ENCODE results near the gene ETV3L. TPM values are rescaled to one million over a fixed set of nuclear protein-coding genes. Genes with fewer than 3 reads are reported as not detected.
A peak's percentile ranks its signal among the peaks of the same experiment; 100 is the strongest.

The ETV3L gene
- total RNA-seq (0.14 TPM), polyA plus RNA-seq (1.0 TPM)
- long read RNA-seq, donor 1, result 0 reads
- long read RNA-seq, donor 2, result 0 reads
- long read RNA-seq, donor 3, result 0 reads
- long read RNA-seq, donor 4, result 0 reads
- long read RNA-seq, donor 5, result 0 reads
- long read RNA-seq, donor 6, result 0 reads
- long read RNA-seq, donor 7, result 0 reads
- long read RNA-seq, donor 8, result 0 reads
- long read RNA-seq, donor 9, result 0 reads
- long read RNA-seq, donor 10, result 0 reads

DNA sequence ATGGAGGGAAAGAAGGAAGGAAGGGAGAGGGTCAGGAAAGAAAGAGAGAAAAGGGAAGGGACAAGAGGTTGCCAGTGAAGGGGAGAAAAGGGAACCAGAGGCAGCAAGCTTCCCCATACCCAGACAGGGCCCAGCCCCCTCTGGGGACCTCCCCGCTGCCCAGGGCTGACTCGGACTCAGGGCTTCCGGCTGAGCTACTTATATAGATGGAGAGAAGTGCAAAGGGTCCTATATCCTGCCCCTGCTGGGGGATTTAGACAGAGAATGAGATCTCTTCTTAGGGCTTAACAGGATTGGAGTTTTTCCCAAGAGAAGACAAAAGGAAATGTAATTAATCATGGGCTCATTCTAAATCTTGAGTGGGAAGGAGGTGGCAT, at the start of gene ETV3L:
ETV3L (minus strand) TSS at position 176 of the 377 bp plus-strand sequence. CDS start 285 bp downstream, outside the sequence.
- H3K36me3 ChIP-seq (ENCODE audit: control insufficient read depth in 2 of 2, insufficient read depth in 2 of 2, low read length in 1 of 2), result no peaks in the 10 kb centered on the region
- no peak within 1 kb of the TSS for H3K4me3 ChIP-seq (ENCODE audit: low read length in 2 of 2)
- H3K4me1 ChIP-seq (ENCODE audit: control insufficient read depth in 2 of 2, insufficient read depth in 2 of 2, low read length in 2 of 2), result no peaks in the 10 kb centered on the region
- no peak for DNase-seq (ENCODE audit: low read depth in 6 of 9, low spot score in 9 of 9)
- 52% methylated on average over 3 of the region's 3 CpGs for WGBS
- no peaks in the 10 kb centered on the region for H3K9me3 ChIP-seq (ENCODE audit: control insufficient read depth in 2 of 2, insufficient read depth in 1 of 2, low read length in 1 of 2)
- H3K27me3 ChIP-seq (ENCODE audit: control insufficient read depth in 2 of 2, insufficient read depth in 1 of 2, low read length in 1 of 2), result peaks cover 0 to 12% of the 10 kb centered on the region in 2 donors
- no peak within 1 kb of the TSS for H3K27ac ChIP-seq (ENCODE audit: low read depth in 1 of 2, low read length in 1 of 2)

GRCh38 chr1:157147906-157148700, 48.5 kb upstream of the ETV3L start:
- H3K36me3 ChIP-seq (ENCODE audit: control insufficient read depth in 2 of 2, insufficient read depth in 2 of 2, low read length in 1 of 2), result no peaks in the 10 kb centered on the region

GRCh38 chr1:157147037-157147436, 47.4 kb upstream of the ETV3L start:
- WGBS, result 97% methylated on average over 1 of the region's 1 CpG
- no peak for DNase-seq (ENCODE audit: low read depth in 6 of 9, low spot score in 9 of 9)
- Histone ChIP-seq H3K27me3 (ENCODE audit: control insufficient read depth in 2 of 2, insufficient read depth in 1 of 2, low read length in 1 of 2) (no peaks in the 10 kb centered on the region), H3K4me3 (ENCODE audit: low read length in 2 of 2) (no peak overlapping the region), H3K4me1 (ENCODE audit: control insufficient read depth in 2 of 2, insufficient read depth in 2 of 2, low read length in 2 of 2) (no peaks in the 10 kb centered on the region), H3K9me3 (ENCODE audit: control insufficient read depth in 2 of 2, insufficient read depth in 1 of 2, low read length in 1 of 2) (no peaks in the 10 kb centered on the region), H3K27ac (ENCODE audit: low read depth in 1 of 2, low read length in 1 of 2) (no peak overlapping the region), H3K36me3 (ENCODE audit: control insufficient read depth in 2 of 2, insufficient read depth in 2 of 2, low read length in 1 of 2) (no peaks in the 10 kb centered on the region)

More at GRCh38 chr1:157147906-157148700, 48.5 kb upstream of the ETV3L start:
- Histone ChIP-seq H3K27me3 (ENCODE audit: control insufficient read depth in 2 of 2, insufficient read depth in 1 of 2, low read length in 1 of 2) (no peaks in the 10 kb centered on the region), H3K27ac (ENCODE audit: low read depth in 1 of 2, low read length in 1 of 2) (no peak overlapping the region), H3K9me3 (ENCODE audit: control insufficient read depth in 2 of 2, insufficient read depth in 1 of 2, low read length in 1 of 2) (no peaks in the 10 kb centered on the region), H3K4me1 (ENCODE audit: control insufficient read depth in 2 of 2, insufficient read depth in 2 of 2, low read length in 2 of 2) (no peaks in the 10 kb centered on the region), H3K4me3 (ENCODE audit: low read length in 2 of 2) (no peak overlapping the region)
- 82% methylated on average over 10 of the region's 10 CpGs for WGBS
- DNase-seq (ENCODE audit: low read depth in 6 of 9, low spot score in 9 of 9), result no peak

- DNase-seq (ENCODE audit: low read depth in 6 of 9, low spot score in 9 of 9), result no peak
- Histone ChIP-seq H3K4me1 (ENCODE audit: control insufficient read depth in 2 of 2, insufficient read depth in 2 of 2, low read length in 2 of 2) (no peaks in the 10 kb centered on the region), H3K4me3 (ENCODE audit: low read length in 2 of 2) (no peak overlapping the region), H3K27me3 (ENCODE audit: control insufficient read depth in 2 of 2, insufficient read depth in 1 of 2, low read length in 1 of 2) (peaks cover 0 to 3% of the 10 kb centered on the region in 2 donors), H3K9me3 (ENCODE audit: control insufficient read depth in 2 of 2, insufficient read depth in 1 of 2, low read length in 1 of 2) (no peaks in the 10 kb centered on the region), H3K27ac (ENCODE audit: low read depth in 1 of 2, low read length in 1 of 2) (no peak overlapping the region), H3K36me3 (ENCODE audit: control insufficient read depth in 2 of 2, insufficient read depth in 2 of 2, low read length in 1 of 2) (no peaks in the 10 kb centered on the region)
- 93% methylated on average over 3 of the region's 3 CpGs for WGBS
These were observed 46.6 kb upstream of the ETV3L start for GRCh38 chr1:157146244-157146643.

DNA sequence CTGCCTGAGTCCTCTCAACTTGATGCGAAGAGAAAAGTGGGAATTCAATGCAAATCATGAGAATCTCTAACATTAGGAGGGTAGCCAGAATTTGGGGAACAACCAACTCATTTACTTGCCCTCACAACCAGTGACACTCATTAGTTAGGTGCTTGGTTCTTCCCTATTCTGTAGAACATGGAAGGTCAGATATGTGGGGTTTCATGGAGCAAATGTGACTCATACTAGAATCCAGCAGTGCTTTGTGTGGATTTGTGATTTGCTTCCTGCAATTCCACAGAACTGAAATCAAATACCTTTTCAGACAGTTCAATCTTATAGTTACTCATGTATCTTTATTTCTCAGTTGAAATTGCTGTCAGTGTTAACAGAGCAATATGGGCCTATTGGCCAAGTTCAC, 45.5 kb upstream of the ETV3L start:
- Histone ChIP-seq H3K4me1 (ENCODE audit: control insufficient read depth in 2 of 2, insufficient read depth in 2 of 2, low read length in 2 of 2) (no peaks in the 10 kb centered on the region), H3K9me3 (ENCODE audit: control insufficient read depth in 2 of 2, insufficient read depth in 1 of 2, low read length in 1 of 2) (no peaks in the 10 kb centered on the region), H3K36me3 (ENCODE audit: control insufficient read depth in 2 of 2, insufficient read depth in 2 of 2, low read length in 1 of 2) (no peaks in the 10 kb centered on the region), H3K27me3 (ENCODE audit: control insufficient read depth in 2 of 2, insufficient read depth in 1 of 2, low read length in 1 of 2) (peaks cover 2 to 3% of the 10 kb centered on the region in 2 donors), H3K27ac (ENCODE audit: low read depth in 1 of 2, low read length in 1 of 2) (no peak overlapping the region), H3K4me3 (ENCODE audit: low read length in 2 of 2) (no peak overlapping the region)
- 99% methylated on average over 1 of the region's 1 CpG for WGBS
- no peak for DNase-seq (ENCODE audit: low read depth in 6 of 9, low spot score in 9 of 9)

GRCh38 chr1:157144509-157144908, 44.9 kb upstream of the ETV3L start:
- Histone ChIP-seq H3K36me3 (ENCODE audit: control insufficient read depth in 2 of 2, insufficient read depth in 2 of 2, low read length in 1 of 2) (no peaks in the 10 kb centered on the region), H3K27ac (ENCODE audit: low read depth in 1 of 2, low read length in 1 of 2) (no peak overlapping the region), H3K27me3 (ENCODE audit: control insufficient read depth in 2 of 2, insufficient read depth in 1 of 2, low read length in 1 of 2) (peaks cover 2 to 3% of the 10 kb centered on the region in 2 donors), H3K4me3 (ENCODE audit: low read length in 2 of 2) (no peak overlapping the region), H3K9me3 (ENCODE audit: control insufficient read depth in 2 of 2, insufficient read depth in 1 of 2, low read length in 1 of 2) (no peaks in the 10 kb centered on the region), H3K4me1 (ENCODE audit: control insufficient read depth in 2 of 2, insufficient read depth in 2 of 2, low read length in 2 of 2) (no peaks in the 10 kb centered on the region)
- no peak for DNase-seq (ENCODE audit: low read depth in 6 of 9, low spot score in 9 of 9)
- 95% methylated on average over 1 of the region's 1 CpG for WGBS

DNA sequence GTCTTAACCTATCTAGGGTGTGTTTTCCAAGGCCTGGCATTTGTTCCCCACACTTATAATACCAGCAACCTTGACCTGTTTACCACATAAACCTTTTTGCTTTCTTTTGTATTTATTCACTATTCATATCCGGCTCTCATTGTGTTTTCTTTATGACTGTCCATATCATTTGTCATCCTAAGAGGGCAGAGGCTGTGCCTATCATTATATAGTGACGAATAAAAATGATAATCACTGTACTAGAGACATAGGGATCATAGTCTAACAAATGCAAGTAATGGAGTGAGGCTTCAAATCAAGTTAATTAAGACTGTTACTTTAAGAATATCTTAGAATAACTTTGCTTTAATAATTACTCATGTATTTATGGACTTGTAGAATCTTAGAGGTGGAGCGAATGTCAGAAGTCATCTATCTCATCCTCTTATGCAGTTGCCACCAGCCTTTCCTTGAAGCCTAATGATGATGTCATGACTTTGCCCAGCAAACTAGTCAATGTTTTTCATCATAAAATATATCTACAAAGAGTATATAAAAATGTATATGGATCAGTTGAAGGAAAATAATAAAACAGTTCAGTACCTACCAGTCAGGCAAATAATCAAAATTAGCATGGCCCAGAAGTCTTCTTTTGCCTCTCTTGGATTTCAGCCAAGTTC, 43.3 kb upstream of the ETV3L start:
- H3K27me3 ChIP-seq (ENCODE audit: control insufficient read depth in 2 of 2, insufficient read depth in 1 of 2, low read length in 1 of 2), result peaks cover 7 to 12% of the 10 kb centered on the region in 2 donors
- WGBS, result 98% methylated on average over 3 of the region's 3 CpGs
- H3K36me3 ChIP-seq (ENCODE audit: control insufficient read depth in 2 of 2, insufficient read depth in 2 of 2, low read length in 1 of 2), result no peaks in the 10 kb centered on the region
- H3K4me1 ChIP-seq (ENCODE audit: control insufficient read depth in 2 of 2, insufficient read depth in 2 of 2, low read length in 2 of 2), result peaks cover 3 to 7% of the 10 kb centered on the region in 2 donors
- no peaks in the 10 kb centered on the region for H3K9me3 ChIP-seq (ENCODE audit: control insufficient read depth in 2 of 2, insufficient read depth in 1 of 2, low read length in 1 of 2)
- no peak overlapping the region for H3K4me3 ChIP-seq (ENCODE audit: low read length in 2 of 2)
- no peak for DNase-seq (ENCODE audit: low read depth in 6 of 9, low spot score in 9 of 9)
- H3K27ac ChIP-seq (ENCODE audit: low read depth in 1 of 2, low read length in 1 of 2), result no peak overlapping the region

DNA sequence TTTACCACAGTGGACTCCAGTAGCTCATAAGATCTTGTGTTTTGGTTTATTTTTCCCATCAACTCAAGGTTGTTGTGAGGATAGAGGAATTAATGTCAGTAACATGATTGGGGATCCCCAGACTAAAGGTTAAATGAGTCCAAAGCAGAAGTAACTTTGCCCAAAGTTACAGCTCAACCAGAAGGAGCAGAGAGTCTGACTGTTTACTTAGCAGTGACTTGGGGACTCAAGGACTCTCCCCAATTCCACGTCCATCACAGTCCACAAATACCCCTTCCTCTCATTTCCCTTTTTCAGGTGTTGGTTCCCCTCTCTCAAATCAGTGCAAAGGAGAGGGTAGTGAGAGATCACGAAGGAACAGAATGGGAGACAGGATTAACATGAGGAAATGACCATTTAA, 42.6 kb upstream of the ETV3L start:
- Histone ChIP-seq H3K4me1 (ENCODE audit: control insufficient read depth in 2 of 2, insufficient read depth in 2 of 2, low read length in 2 of 2) (peaks cover 9 to 12% of the 10 kb centered on the region in 2 donors), H3K27me3 (ENCODE audit: control insufficient read depth in 2 of 2, insufficient read depth in 1 of 2, low read length in 1 of 2) (peaks cover 7 to 17% of the 10 kb centered on the region in 2 donors), H3K27ac (ENCODE audit: low read depth in 1 of 2, low read length in 1 of 2) (no peak overlapping the region), H3K9me3 (ENCODE audit: control insufficient read depth in 2 of 2, insufficient read depth in 1 of 2, low read length in 1 of 2) (no peaks in the 10 kb centered on the region), H3K36me3 (ENCODE audit: control insufficient read depth in 2 of 2, insufficient read depth in 2 of 2, low read length in 1 of 2) (no peaks in the 10 kb centered on the region), H3K4me3 (ENCODE audit: low read length in 2 of 2) (no peak overlapping the region)
- WGBS, result 92% methylated on average over 2 of the region's 2 CpGs
- peak in 1 of 9 donors; percentile 13 for DNase-seq (ENCODE audit: low read depth in 6 of 9, low spot score in 9 of 9)
